Skeletal muscle satellite cell (primary cell): ENCODE results near the gene L1CAM.

ENCODE experiments used
- H3K27me3 ChIP-seq: 2 replicates; pipeline ENCODE4 v1.7.0; 2013; ENCODE audit warnings: low read length; ENCODE audit not compliant: control insufficient read depth, insufficient read depth
- H3K36me3 ChIP-seq: 2 replicates; pipeline ENCODE4 v1.7.0; 2013; ENCODE audit warnings: mild to moderate bottlenecking, control low read depth, low read length; ENCODE audit not compliant: insufficient read depth
- H3K4me1 ChIP-seq: 2 replicates; pipeline ENCODE4 v1.7.0; 2013; ENCODE audit warnings: low read length; ENCODE audit not compliant: control insufficient read depth, insufficient read depth
- H3K4me2 ChIP-seq: 2 replicates; pipeline ENCODE4 v1.7.0; 2013; ENCODE audit warnings: mild to moderate bottlenecking, low read length
- H3K4me3 ChIP-seq: 2 replicates; pipeline ENCODE4 v1.7.0; 2013; ENCODE audit warnings: low read length
- H3K9ac ChIP-seq: 2 replicates; pipeline ENCODE4 v1.7.0; 2013; ENCODE audit warnings: mild to moderate bottlenecking, low read depth, low read length, moderate library complexity
- H3K9me3 ChIP-seq: replicated peaks from 2 replicates; pipeline ENCODE4 v1.7.0; 2013; ENCODE audit warnings: mild to moderate bottlenecking, control low read depth, low read length

The L1CAM gene

DNA sequence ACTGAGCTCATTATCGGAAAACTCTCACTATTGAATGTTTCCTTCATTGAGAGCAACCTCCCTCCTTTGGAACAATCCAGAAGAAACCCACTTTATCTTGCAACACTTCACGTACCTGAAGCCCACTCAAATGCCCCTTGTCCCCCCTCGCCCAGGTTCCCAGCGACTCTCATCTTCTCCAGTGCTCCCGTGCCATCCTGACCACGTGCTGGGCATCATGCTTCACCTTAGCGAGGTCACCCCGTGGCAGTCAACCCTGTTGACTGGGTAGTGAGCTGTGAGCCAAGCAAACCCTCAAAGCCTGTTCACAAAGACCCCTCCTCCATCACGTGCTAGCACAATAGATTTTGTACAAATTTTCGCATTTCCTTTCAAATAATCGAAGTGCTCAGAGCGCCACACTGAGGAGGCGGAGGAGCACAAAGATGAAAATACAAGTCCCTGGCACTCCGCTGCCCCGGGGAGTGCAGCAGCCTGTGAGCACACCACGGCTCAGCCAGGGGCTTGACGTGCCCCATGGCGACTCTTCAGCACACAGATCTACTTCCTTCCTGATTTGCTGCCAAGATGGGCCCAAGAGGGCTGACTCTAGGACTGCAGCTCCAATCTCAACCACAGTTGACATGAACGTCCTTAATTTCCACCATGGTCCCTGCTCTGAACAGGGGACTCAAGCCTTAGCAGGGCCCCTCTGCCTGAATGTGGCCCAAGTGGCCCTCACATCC lies 71.2 kb downstream of the L1CAM start:
- Histone ChIP-seq H3K4me3 (no peak overlapping the region), H3K9ac (no peak overlapping the region), H3K9me3 (no peaks in the 10 kb centered on the region), H3K4me2 (no peak overlapping the region), H3K36me3 (no peaks in the 10 kb centered on the region), H3K27me3 (no peaks in the 10 kb centered on the region), H3K4me1 (no peaks in the 10 kb centered on the region)

DNA sequence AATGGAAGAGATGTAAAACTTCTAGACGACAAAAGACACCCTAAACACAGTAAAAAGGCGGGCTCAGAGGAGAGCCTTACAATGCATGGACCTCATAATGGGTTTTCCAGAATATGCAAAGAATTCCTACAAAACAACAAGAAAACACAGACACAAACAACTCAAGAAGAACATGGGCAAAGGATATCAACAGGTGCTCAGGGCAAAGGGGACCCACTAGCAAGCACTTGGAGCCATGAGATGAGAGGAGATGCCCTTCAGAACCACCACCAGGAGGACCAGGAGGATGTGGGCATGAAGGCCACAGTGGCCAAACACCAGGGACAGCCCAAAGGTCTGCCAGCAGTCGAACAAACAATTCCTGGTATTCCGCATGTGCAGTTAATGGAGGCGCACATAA lies 72.8 kb downstream of the L1CAM start:
- Histone ChIP-seq H3K4me1 (no peaks in the 10 kb centered on the region), H3K27me3 (no peaks in the 10 kb centered on the region), H3K36me3 (no peaks in the 10 kb centered on the region), H3K9me3 (no peaks in the 10 kb centered on the region), H3K4me3 (no peak overlapping the region), H3K4me2 (no peak overlapping the region), H3K9ac (no peak overlapping the region)

DNA sequence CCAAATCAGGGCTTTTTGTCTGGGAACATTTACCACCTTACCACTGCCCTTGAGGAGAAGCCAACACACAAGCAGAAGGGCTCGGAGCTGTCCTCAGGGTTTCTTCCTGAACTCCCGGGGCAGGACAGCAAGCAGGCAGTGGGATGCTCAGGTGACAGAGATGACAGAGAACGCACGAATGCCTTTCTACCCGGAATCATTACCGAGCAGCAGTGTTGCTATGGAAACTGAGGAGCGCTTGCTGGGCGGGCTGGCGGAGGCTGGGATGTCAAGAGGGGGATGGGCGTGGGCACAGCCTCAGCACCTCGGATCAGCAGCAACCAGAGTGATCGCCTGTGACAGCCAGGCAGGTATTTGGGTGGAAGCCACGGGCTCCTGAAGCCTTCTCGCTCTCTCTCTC lies 73.8 kb downstream of the L1CAM start:
- no peaks in the 10 kb centered on the region for H3K36me3 ChIP-seq
- H3K9ac ChIP-seq = no peak overlapping the region
- no peak overlapping the region for H3K4me2 ChIP-seq
- H3K27me3 ChIP-seq = no peaks in the 10 kb centered on the region
- H3K9me3 ChIP-seq = no peaks in the 10 kb centered on the region
- H3K4me3 ChIP-seq = no peak overlapping the region
- H3K4me1 ChIP-seq = no peaks in the 10 kb centered on the region
